Natural killer cell (primary cell): ENCODE measurements around the gene LRRC26. TPM values are rescaled to one million over a fixed set of nuclear protein-coding genes. Genes with fewer than 3 reads are reported as not detected.

ENCODE experiments used
- ATAC-seq, 3 donors: fragments of 150-1000 bp in 2 of 3; fragments of 200-7000 bp in 1 of 3; cut with Tn5 transposase; 1 replicate in 1 of 3; 2 replicates in 2 of 3; pipeline ENCODE4 v1.10.0; 2021; ENCODE audit warnings: mild to moderate bottlenecking in 2 of 3, moderate library complexity in 2 of 3
- DNase-seq, 2 donors: peaks; one replicate each; pipeline versions ENCODE4 v3.0.0 to v3.0.0-alpha.2; 2013 to 2021; ENCODE audit warnings: mixed read lengths in 1 of 2
- H3K27ac ChIP-seq: one replicate; pipeline ENCODE4 v1.5.1; 2013; ENCODE audit warnings: mild to moderate bottlenecking, low read length
- H3K27me3 ChIP-seq: one replicate; pipeline ENCODE4 v1.6.1; 2013; ENCODE audit warnings: low read length; ENCODE audit not compliant: control insufficient read depth, insufficient read depth
- H3K36me3 ChIP-seq: one replicate; pipeline ENCODE4 v1.6.1; 2013; ENCODE audit warnings: low read length; ENCODE audit not compliant: control insufficient read depth, insufficient read depth
- H3K4me1 ChIP-seq: one replicate; pipeline ENCODE4 v1.6.1; 2013; ENCODE audit warnings: low read length; ENCODE audit not compliant: control insufficient read depth, insufficient read depth
- H3K4me3 ChIP-seq: one replicate; pipeline ENCODE4 v1.5.1; 2013; ENCODE audit warnings: low read length
- H3K9me3 ChIP-seq: one replicate; pipeline ENCODE4 v1.6.1; 2013; ENCODE audit warnings: low read length; ENCODE audit not compliant: control insufficient read depth, insufficient read depth
- H3K27ac Mint-ChIP-seq, 2 donors: one replicate each; pipeline ENCODE4 v1.8.0; 2022; ENCODE audit warnings: mild to moderate bottlenecking in 2 of 2, mixed read lengths in 2 of 2, moderate library complexity in 1 of 2
- H3K27me3 Mint-ChIP-seq, 2 donors: one replicate each; pipeline ENCODE4 v1.8.0; 2022; ENCODE audit warnings: low read depth in 2 of 2, mixed read lengths in 2 of 2
- H3K36me3 Mint-ChIP-seq: one replicate; pipeline ENCODE4 v1.8.0; 2022; ENCODE audit warnings: mixed read lengths
- H3K4me1 Mint-ChIP-seq, 2 donors: one replicate each; pipeline ENCODE4 v1.8.0; 2022; ENCODE audit warnings: mixed read lengths in 2 of 2
- H3K4me3 Mint-ChIP-seq: one replicate; pipeline ENCODE4 v1.8.0; 2022; ENCODE audit warnings: mild to moderate bottlenecking, moderate library complexity, mixed read lengths
- H3K9me3 Mint-ChIP-seq, 2 donors: one replicate each; pipeline ENCODE4 v1.8.0; 2022; ENCODE audit warnings: mixed read lengths in 2 of 2
- WGBS: methylation state at CpG from one replicate; pipeline ENCODE4 v1.1.7; 2013; ENCODE audit warnings: missing lambda C conversion rate; ENCODE audit not compliant: insufficient coverage; 5-methylcytosine and 5-hydroxymethylcytosine counted together
- intact Hi-C: fragments of 100-400 bp; cut with micrococcal nuclease; formaldehyde crosslinking; loops from one replicate; pipeline ENCODE4 v1.14.2; 2022
- total RNA-seq, 4 donors: library from RNA; stranded (reverse); fragments of 120-200 nt in 1 of 4; gene quantifications; one replicate each; pipeline versions ENCODE4 v1.2.3 to v1.2.4, GENCODE V29; 2013 to 2022
- TF ChIP-seq, protein P1 (sequence below): fragments of 200-600 bp; IDR thresholded peaks from one replicate; pipeline ENCODE4 v1.8.0; 2022; ENCODE audit warnings: antibody characterized with exemption

The LRRC26 gene
- total RNA-seq, 3 donors from 2014 or later (not counting 1 experiment from before 2014, with no cell fraction given) = not detected

- Mint-ChIP-seq H3K9me3 (no peaks in the 10 kb centered on the region), H3K36me3 (no peaks in the 10 kb centered on the region), H3K27me3 (peaks cover 7 to 41% of the 10 kb centered on the region in 2 donors), H3K27ac (no peak overlapping the region), H3K4me1 (no peaks in the 10 kb centered on the region), H3K4me3 (no peak overlapping the region)
- peaks cover 9% of the 10 kb centered on the region for H3K4me1 ChIP-seq
- H3K9me3 ChIP-seq = no peaks in the 10 kb centered on the region
- H3K27ac ChIP-seq = no peak overlapping the region
- no peaks in the 10 kb centered on the region for H3K36me3 ChIP-seq
- intact Hi-C loops = no loop called here
- 73% methylated on average over 22 of the region's 22 CpGs for WGBS
- peaks cover 53% of the 10 kb centered on the region for H3K27me3 ChIP-seq
- H3K4me3 ChIP-seq = no peak overlapping the region
- DNase-seq (no peak), ATAC-seq (no peak)
- TF ChIP-seq, protein P1, sequence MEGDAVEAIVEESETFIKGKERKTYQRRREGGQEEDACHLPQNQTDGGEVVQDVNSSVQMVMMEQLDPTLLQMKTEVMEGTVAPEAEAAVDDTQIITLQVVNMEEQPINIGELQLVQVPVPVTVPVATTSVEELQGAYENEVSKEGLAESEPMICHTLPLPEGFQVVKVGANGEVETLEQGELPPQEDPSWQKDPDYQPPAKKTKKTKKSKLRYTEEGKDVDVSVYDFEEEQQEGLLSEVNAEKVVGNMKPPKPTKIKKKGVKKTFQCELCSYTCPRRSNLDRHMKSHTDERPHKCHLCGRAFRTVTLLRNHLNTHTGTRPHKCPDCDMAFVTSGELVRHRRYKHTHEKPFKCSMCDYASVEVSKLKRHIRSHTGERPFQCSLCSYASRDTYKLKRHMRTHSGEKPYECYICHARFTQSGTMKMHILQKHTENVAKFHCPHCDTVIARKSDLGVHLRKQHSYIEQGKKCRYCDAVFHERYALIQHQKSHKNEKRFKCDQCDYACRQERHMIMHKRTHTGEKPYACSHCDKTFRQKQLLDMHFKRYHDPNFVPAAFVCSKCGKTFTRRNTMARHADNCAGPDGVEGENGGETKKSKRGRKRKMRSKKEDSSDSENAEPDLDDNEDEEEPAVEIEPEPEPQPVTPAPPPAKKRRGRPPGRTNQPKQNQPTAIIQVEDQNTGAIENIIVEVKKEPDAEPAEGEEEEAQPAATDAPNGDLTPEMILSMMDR = no peak
Measured at GRCh38 chr9:137166380-137167229, 3.2 kb downstream of the LRRC26 start.

DNA sequence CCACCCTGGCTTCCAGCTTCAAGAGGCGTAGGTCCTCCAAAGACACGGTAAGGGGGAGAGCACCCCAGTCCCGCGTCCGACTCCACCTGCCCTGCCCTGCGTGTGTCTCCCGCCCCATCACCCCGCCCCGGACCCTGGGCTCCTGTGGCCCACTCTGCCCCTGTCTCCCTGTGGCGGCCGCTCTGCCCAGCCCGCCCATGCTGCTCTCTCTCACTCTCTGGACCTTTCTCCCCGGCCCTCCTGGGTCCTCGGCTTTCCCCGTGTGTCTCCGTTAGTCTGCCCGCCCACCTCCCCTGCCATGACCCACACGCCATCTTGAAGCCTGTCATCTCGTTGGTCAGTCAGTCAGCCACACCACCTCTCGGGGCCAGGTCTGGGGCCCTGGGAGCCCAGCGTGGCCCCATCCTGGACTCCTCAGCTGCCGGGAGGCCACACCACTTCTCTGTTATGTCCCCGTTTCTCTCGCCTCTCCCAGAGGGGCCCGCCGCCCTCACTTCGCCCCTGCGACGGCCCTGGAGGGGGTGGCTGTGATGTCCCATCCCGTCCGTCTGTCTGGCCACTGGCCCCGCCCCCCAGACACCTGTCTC, 4.5 kb downstream of the LRRC26 start:
- Mint-ChIP-seq H3K27me3 (peaks cover 7 to 39% of the 10 kb centered on the region in 2 donors), H3K27ac (no peak overlapping the region)

DNA sequence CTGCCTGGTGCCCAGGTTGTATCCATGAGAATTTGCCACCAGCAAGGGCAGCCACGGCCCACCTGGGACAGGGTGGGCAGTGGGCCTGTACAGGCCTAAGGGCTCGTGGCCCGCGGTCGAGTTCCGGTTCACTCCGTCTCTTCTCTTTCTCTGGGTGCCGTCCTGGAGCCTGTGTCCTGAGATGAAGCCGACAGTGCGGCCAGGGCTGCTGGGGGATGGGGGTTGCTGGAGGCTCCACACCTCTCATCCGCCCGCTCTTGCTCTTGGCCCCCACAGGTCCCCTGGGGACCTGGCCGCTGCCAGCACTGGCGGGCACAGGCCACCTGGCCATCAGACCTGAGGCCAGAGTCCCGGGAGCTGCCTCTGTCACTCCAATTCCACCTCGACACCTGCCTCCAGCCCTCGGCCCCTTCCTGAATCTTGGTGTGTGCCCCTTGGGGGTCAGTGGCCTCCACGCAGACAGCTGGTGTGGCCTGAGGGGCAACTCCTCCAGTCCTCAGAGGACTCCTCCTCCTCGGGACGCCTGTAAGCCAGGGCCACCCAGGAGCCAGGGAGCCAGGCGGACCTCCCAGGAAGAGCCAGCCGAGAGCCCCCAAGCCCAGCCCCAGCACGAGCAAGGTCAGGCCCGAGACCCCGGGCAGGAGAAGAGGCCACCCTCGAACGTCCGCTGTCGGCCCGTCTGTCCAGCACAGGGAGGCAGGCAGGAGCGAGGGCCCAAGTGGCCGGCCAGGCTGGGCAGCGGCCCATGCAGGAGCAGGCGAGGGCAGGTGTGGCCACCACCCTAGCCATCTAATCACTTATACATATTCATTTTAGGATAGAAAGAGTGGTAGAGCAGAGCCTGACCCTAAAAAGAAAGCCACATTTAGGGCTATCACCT, 5.2 kb downstream of the LRRC26 start:
- DNase-seq (no peak), ATAC-seq (no peak)
- intact Hi-C loops = no loop called here
- Histone ChIP-seq H3K4me1 (peaks cover 9% of the 10 kb centered on the region), H3K9me3 (no peaks in the 10 kb centered on the region), H3K36me3 (no peaks in the 10 kb centered on the region), H3K27ac (no peak overlapping the region), H3K27me3 (peaks cover 46% of the 10 kb centered on the region), H3K4me3 (no peak overlapping the region)
- 91% methylated on average over 33 of the region's 34 CpGs for WGBS
- Mint-ChIP-seq H3K4me3 (no peak overlapping the region), H3K36me3 (no peaks in the 10 kb centered on the region), H3K27me3 (peaks cover 13 to 39% of the 10 kb centered on the region in 2 donors), H3K27ac (no peak overlapping the region), H3K4me1 (no peaks in the 10 kb centered on the region), H3K9me3 (no peaks in the 10 kb centered on the region)
- TF ChIP-seq, protein P1 = no peak

More for the DNA sequence above, 4.5 kb downstream of the LRRC26 start:
- H3K27me3 ChIP-seq = peaks cover 46% of the 10 kb centered on the region
- no peak overlapping the region for H3K27ac ChIP-seq
- no peak overlapping the region for H3K4me3 ChIP-seq
- intact Hi-C loops = no loop called here
- peaks cover 9% of the 10 kb centered on the region for H3K4me1 ChIP-seq
- H3K4me3 Mint-ChIP-seq = no peak overlapping the region
- H3K9me3 Mint-ChIP-seq = no peaks in the 10 kb centered on the region
- ATAC-seq = no peak
- TF ChIP-seq, protein P1 = no peak
- H3K9me3 ChIP-seq = no peaks in the 10 kb centered on the region
- no peaks in the 10 kb centered on the region for H3K36me3 Mint-ChIP-seq
- 92% methylated on average over 32 of the region's 32 CpGs for WGBS
- no peaks in the 10 kb centered on the region for H3K36me3 ChIP-seq
- no peaks in the 10 kb centered on the region for H3K4me1 Mint-ChIP-seq
- no peak for DNase-seq
